ENCODE data around the gene SNF8. TPM values are rescaled to one million over a fixed set of nuclear protein-coding genes. Genes with fewer than 3 reads are reported as not detected.

Gene SNF8
- total RNA-seq, 1 donor from 2014 or later: 168 TPM

DNA sequence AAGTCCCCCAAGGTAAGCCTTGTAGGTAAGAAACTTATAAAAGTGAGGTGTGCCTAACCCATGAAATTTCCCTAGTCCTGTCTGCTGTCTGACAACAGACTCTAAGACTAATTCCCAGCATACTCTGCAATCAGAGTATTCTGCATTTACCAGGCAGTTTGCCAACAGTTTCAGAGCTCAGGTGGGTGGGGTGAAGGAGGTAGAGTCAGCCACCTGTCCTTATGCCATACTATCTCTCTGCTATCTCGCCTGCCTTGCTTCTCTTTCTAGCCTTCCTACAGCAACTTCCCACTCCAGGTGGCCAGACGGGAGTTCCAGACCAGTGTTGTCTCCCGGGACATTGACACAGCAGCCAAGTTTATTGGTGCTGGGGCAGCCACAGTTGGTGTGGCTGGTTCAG, 49.8 kb downstream of the SNF8 start:
- Histone ChIP-seq H3K4me3 (ENCODE audit: insufficient read depth, low read depth, low read length) (no peak overlapping the region), H3K36me3 (ENCODE audit: insufficient read depth, low read length) (peaks cover 21% of the 10 kb centered on the region), H4K20me1 (ENCODE audit: insufficient read depth, low read length) (peaks cover 8% of the 10 kb centered on the region), H3K4me2 (ENCODE audit: low read length) (no peak overlapping the region), H3K9ac (ENCODE audit: low read length) (no peak overlapping the region), H3K9me3 (ENCODE audit: insufficient read depth, low read depth, low read length) (no peaks in the 10 kb centered on the region), H3K27me3 (ENCODE audit: insufficient read depth, low read length) (no peaks in the 10 kb centered on the region), H3K4me1 (ENCODE audit: insufficient read depth, low read length) (peaks cover 5% of the 10 kb centered on the region), H3K79me2 (ENCODE audit: insufficient read depth, low read length) (peaks cover 29% of the 10 kb centered on the region), H3K27ac (ENCODE audit: low read depth, low read length) (no peak overlapping the region), H2AFZ (ENCODE audit: low read depth, low read length) (no peak overlapping the region)
- DNase-seq (ENCODE audit: low read depth) (no peak), FAIRE-seq (no peak)
- Mint-ChIP-seq H3K27me3 (ENCODE audit: low read depth, unreplicated experiment) (no peaks in the 10 kb centered on the region), H3K4me1 (ENCODE audit: low read depth, unreplicated experiment) (peaks cover 4% of the 10 kb centered on the region), H3K9me3 (ENCODE audit: unreplicated experiment) (no peaks in the 10 kb centered on the region), H3K27ac (ENCODE audit: unreplicated experiment) (no peak overlapping the region), H3K4me3 (ENCODE audit: unreplicated experiment) (no peak overlapping the region), H3K36me3 (ENCODE audit: low read depth, unreplicated experiment) (peaks cover 8% of the 10 kb centered on the region)
- no peak for TF ChIP-seq EZH2 (IDR thresholded peaks at IDR 0.05; ENCODE audit: insufficient read depth, low read length)
- TF ChIP-seq, protein P1, sequence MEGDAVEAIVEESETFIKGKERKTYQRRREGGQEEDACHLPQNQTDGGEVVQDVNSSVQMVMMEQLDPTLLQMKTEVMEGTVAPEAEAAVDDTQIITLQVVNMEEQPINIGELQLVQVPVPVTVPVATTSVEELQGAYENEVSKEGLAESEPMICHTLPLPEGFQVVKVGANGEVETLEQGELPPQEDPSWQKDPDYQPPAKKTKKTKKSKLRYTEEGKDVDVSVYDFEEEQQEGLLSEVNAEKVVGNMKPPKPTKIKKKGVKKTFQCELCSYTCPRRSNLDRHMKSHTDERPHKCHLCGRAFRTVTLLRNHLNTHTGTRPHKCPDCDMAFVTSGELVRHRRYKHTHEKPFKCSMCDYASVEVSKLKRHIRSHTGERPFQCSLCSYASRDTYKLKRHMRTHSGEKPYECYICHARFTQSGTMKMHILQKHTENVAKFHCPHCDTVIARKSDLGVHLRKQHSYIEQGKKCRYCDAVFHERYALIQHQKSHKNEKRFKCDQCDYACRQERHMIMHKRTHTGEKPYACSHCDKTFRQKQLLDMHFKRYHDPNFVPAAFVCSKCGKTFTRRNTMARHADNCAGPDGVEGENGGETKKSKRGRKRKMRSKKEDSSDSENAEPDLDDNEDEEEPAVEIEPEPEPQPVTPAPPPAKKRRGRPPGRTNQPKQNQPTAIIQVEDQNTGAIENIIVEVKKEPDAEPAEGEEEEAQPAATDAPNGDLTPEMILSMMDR (IDR thresholded peaks at IDR 0.05; ENCODE audit: insufficient read depth, low read depth, low read length): no peak

GRCh38 chr17:48893646-48894508, 50.8 kb downstream of the SNF8 start:
- Histone ChIP-seq H3K79me2 (ENCODE audit: insufficient read depth, low read length) (peaks cover 29% of the 10 kb centered on the region), H3K4me3 (ENCODE audit: insufficient read depth, low read depth, low read length) (peak overlapping the region; percentile 82), H2AFZ (ENCODE audit: low read depth, low read length) (peak overlapping the region; percentile 58), H3K27ac (ENCODE audit: low read depth, low read length) (no peak overlapping the region), H3K27me3 (ENCODE audit: insufficient read depth, low read length) (no peaks in the 10 kb centered on the region), H3K36me3 (ENCODE audit: insufficient read depth, low read length) (peaks cover 21% of the 10 kb centered on the region), H3K4me1 (ENCODE audit: insufficient read depth, low read length) (peaks cover 5% of the 10 kb centered on the region), H4K20me1 (ENCODE audit: insufficient read depth, low read length) (peaks cover 8% of the 10 kb centered on the region), H3K9ac (ENCODE audit: low read length) (peak overlapping the region; percentile 91), H3K9me3 (ENCODE audit: insufficient read depth, low read depth, low read length) (no peaks in the 10 kb centered on the region), H3K4me2 (ENCODE audit: low read length) (peak overlapping the region; percentile 92)
- Mint-ChIP-seq H3K4me1 (ENCODE audit: low read depth, unreplicated experiment) (peaks cover 4% of the 10 kb centered on the region), H3K9me3 (ENCODE audit: unreplicated experiment) (no peaks in the 10 kb centered on the region), H3K27ac (ENCODE audit: unreplicated experiment) (peak overlapping the region; percentile 84), H3K4me3 (ENCODE audit: unreplicated experiment) (peak overlapping the region; percentile 99), H3K27me3 (ENCODE audit: low read depth, unreplicated experiment) (no peaks in the 10 kb centered on the region), H3K36me3 (ENCODE audit: low read depth, unreplicated experiment) (peaks cover 8% of the 10 kb centered on the region)
- TF ChIP-seq EZH2 (IDR thresholded peaks at IDR 0.05; ENCODE audit: insufficient read depth, low read length): no peak
- TF ChIP-seq, protein P1 (IDR thresholded peaks at IDR 0.05; ENCODE audit: insufficient read depth, low read depth, low read length): no peak
- FAIRE-seq: no peak
- no peak for DNase-seq (ENCODE audit: low read depth)
